K562 (cell line): ENCODE measurements around the gene OR56B4. TPM values are rescaled to one million over a fixed set of nuclear protein-coding genes. Genes with fewer than 3 reads are reported as not detected.

Experiments
- ATAC-seq: fragments of 200-7000 bp; cut with Tn5 transposase; 3 replicates; pipeline ENCODE4 v1.9.1; 2020; ENCODE audit warnings: moderate library complexity
- BruUV-seq: library from RNA; stranded (reverse); fragments of 400-500 nt; replicated peaks from 2 replicates; lab custom pipeline; 2021; lab: Mats Ljungman, UMichigan
- CTCF ChIA-PET: fragments of 300-600 bp; formaldehyde crosslinking; extraction: SDS; loops from one replicate; lab custom pipeline; 2021; ENCODE audit warnings: low intra/inter-chr PET ratio; lab: Yijun Ruan, JAX
- POLR2A ChIA-PET: fragments of 300-600, 350-650 bp; sonication (Branson Sonifier 250); formaldehyde crosslinking; extraction: SDS; loops from one replicate; lab custom pipeline; 2021; ENCODE audit warnings: antibody characterized with exemption, inconsistent platforms; lab: Yijun Ruan, JAX
- DNase-seq, 4 experiments: peaks; one replicate each; pipeline versions ENCODE4 v3.0.0 to v3.0.0-alpha.2; 2011 to 2018; ENCODE audit warnings: low spot score in 3 of 4, mixed read lengths in 3 of 4; ENCODE audit errors: extremely low read depth in 1 of 4
- FAIRE-seq: peaks from 2 replicates; lab custom pipeline; 2011; peaks lifted over from hg19 to GRCh38; lab: Jason Lieb, UNC
- H2AFZ ChIP-seq: 2 replicates; pipeline ENCODE4 v1.6.0; 2011; ENCODE audit warnings: low read depth, low read length, control low read depth, inconsistent platforms
- H3K27ac ChIP-seq: fragments of 200-600 bp; 3 replicates; pipeline ENCODE4 v1.8.0; 2011; ENCODE audit warnings: low read depth, mild to moderate bottlenecking, control low read depth, inconsistent platforms, low read length, moderate library complexity, mixed read lengths; ENCODE audit errors: extremely low read depth
- H3K27me3 ChIP-seq, 2 experiments: fragments of 300-600 bp in 1 of 2; 2 replicates in 1 of 2; 3 replicates in 1 of 2; pipeline versions ENCODE4 v1.6.0 to v1.8.0; 2011; ENCODE audit warnings: inconsistent platforms in 2 of 2, low read length in 2 of 2, mild to moderate bottlenecking in 1 of 2, mixed read lengths in 1 of 2, moderate library complexity in 1 of 2; ENCODE audit not compliant: control insufficient read depth in 2 of 2, insufficient read depth in 2 of 2
- H3K36me3 ChIP-seq: fragments of 300-600 bp; 3 replicates; pipeline ENCODE4 v1.8.0; 2011; ENCODE audit warnings: mild to moderate bottlenecking, low read length, inconsistent platforms; ENCODE audit not compliant: control insufficient read depth, insufficient read depth
- H3K4me1 ChIP-seq, 2 experiments: fragments of 200-600 bp in 1 of 2; replicated peaks in 1 of 2; 2 replicates in 1 of 2; 3 replicates in 1 of 2; pipeline versions ENCODE4 v1.5.1 to v1.8.0; 2011; ENCODE audit warnings: inconsistent platforms in 2 of 2, low read length in 2 of 2, mild to moderate bottlenecking in 1 of 2, mixed read lengths in 1 of 2, moderate library complexity in 1 of 2; ENCODE audit not compliant: control insufficient read depth in 2 of 2, insufficient read depth in 2 of 2
- H3K4me2 ChIP-seq: 2 replicates; pipeline ENCODE4 v1.6.1; 2011; ENCODE audit warnings: low read length, control low read depth, inconsistent platforms, mixed read lengths; ENCODE audit not compliant: insufficient read depth
- H3K4me3 ChIP-seq: fragments of 200-600 bp; sonication (generic), shearing (Covaris generic); 2 replicates; pipeline ENCODE4 v1.5.1; 2016; ENCODE audit warnings: control low read depth, inconsistent platforms
- H3K79me2 ChIP-seq: fragments of 200-600 bp; 3 replicates; pipeline ENCODE4 v1.8.0; 2011; ENCODE audit warnings: low read length, inconsistent platforms; ENCODE audit not compliant: control insufficient read depth, insufficient read depth
- H3K9ac ChIP-seq, 2 experiments: 2 replicates each; pipeline versions ENCODE4 v1.6.0 to v1.6.1; 2011; ENCODE audit warnings: low read depth in 2 of 2, low read length in 2 of 2, control low read depth in 1 of 2, inconsistent platforms in 1 of 2, mild to moderate bottlenecking in 1 of 2, mixed read lengths in 1 of 2; ENCODE audit not compliant: insufficient read depth in 1 of 2
- H3K9me1 ChIP-seq: one replicate; pipeline ENCODE4 v1.6.0; 2011; ENCODE audit warnings: inconsistent platforms, mild to moderate bottlenecking, low read length, moderate library complexity; ENCODE audit not compliant: control insufficient read depth, insufficient read depth
- H3K9me3 ChIP-seq: replicated peaks from 2 replicates; pipeline ENCODE4 v1.5.1; 2011; ENCODE audit warnings: low read depth, low read length, inconsistent platforms; ENCODE audit not compliant: control insufficient read depth, insufficient read depth
- H4K20me1 ChIP-seq: replicated peaks from 2 replicates; pipeline ENCODE4 v1.6.1; 2011; ENCODE audit warnings: low read length, inconsistent platforms, mixed read lengths; ENCODE audit not compliant: control insufficient read depth, insufficient read depth
- ARHGAP35 ChIP-seq: fragments of 450-650 bp; IDR thresholded peaks from 2 replicates; pipeline ENCODE4 v1.6.1; 2018; ENCODE audit not compliant: partially characterized antibody
- ILF3 ChIP-seq: fragments of 450-650 bp; IDR thresholded peaks from 2 replicates; pipeline ENCODE4 v1.6.1; 2018; ENCODE audit warnings: antibody characterized with exemption, mild to moderate bottlenecking, moderate library complexity, borderline replicate concordance
- JUNB ChIP-seq: fragments of 450-650 bp; formaldehyde crosslinking; conservative IDR thresholded peaks from 2 replicates; pipeline ENCODE4 v1.4.0; 2020; ENCODE audit warnings: mild to moderate bottlenecking
- KLF6 ChIP-seq: fragments of 250-450 bp; sonication (Bioruptor Pico); IDR thresholded peaks from 2 replicates; pipeline ENCODE4 v1.4.0; 2020; ENCODE audit warnings: mild to moderate bottlenecking, moderate library complexity, borderline replicate concordance
- MCM2 ChIP-seq: fragments of 450-650 bp; IDR thresholded peaks from 2 replicates; pipeline ENCODE4 v1.6.1; 2017; ENCODE audit warnings: low read depth, mild to moderate bottlenecking
- MTA2 ChIP-seq: fragments of 450-650 bp; IDR thresholded peaks from 2 replicates; pipeline ENCODE4 v1.6.1; 2016; ENCODE audit warnings: low read depth
- TCF7 ChIP-seq: sonication (generic); IDR thresholded peaks from 2 replicates; pipeline ENCODE4 v1.6.1; 2016; ENCODE audit warnings: antibody characterized with exemption, borderline replicate concordance
- ZNF184 ChIP-seq: sonication (generic); formaldehyde crosslinking; IDR thresholded peaks from 2 replicates; pipeline ENCODE4 v1.5.0; 2020; ENCODE audit warnings: missing genetic modification reagents
- WGBS: fragments of 100-300 bp; shearing (Covaris generic); methylation state at CpG from one replicate; pipeline ENCODE4 v1.1.6; 2016; ENCODE audit warnings: low coverage, mixed read lengths; ENCODE audit not compliant: insufficient coverage; ENCODE audit errors: missing lambda C conversion rate; 5-methylcytosine and 5-hydroxymethylcytosine counted together
- in situ Hi-C: fragments of 300-500 bp; cut with MboI; formaldehyde crosslinking; loops from 4 replicates; pipeline ENCODE4 v1.15.0; 2018; ENCODE audit warnings: inconsistent platforms, mixed read lengths
- intact Hi-C: fragments of 100-400 bp; cut with micrococcal nuclease; formaldehyde crosslinking; loops from 2 replicates; pipeline ENCODE4 v1.14.2; 2022
- polyA plus RNA-seq, 8 experiments: library from polyadenylated mRNA; depleted of rRNA in 4 of 8; stranded (reverse) in 5 of 8; unstranded in 3 of 8; fragments of >200 nt; fragmentation: Nextera tagmentation in 2 of 8; fragmentation: Illumina TruSeq in 1 of 8; extraction: Ambion mirVana in 2 of 8; extraction: Trizol in 1 of 8; gene quantifications; 2 replicates each; pipeline versions ENCODE4 v1.2.1 to v1.2.3, GENCODE V29; 2011 to 2014; ENCODE audit warnings: inconsistent platforms in 1 of 8, missing spikeins in 1 of 8
- total RNA-seq, 7 experiments: library from RNA; depleted of rRNA in 6 of 7; stranded (reverse); fragments of >200 nt in 6 of 7; fragmentation: Illumina TruSeq in 2 of 7; extraction: Trizol in 2 of 7; gene quantifications; 2 replicates each; pipeline versions ENCODE4 v1.2.1 to v1.2.3, GENCODE V29; 2011 to 2021; ENCODE audit warnings: low replicate concordance in 1 of 7
- TF ChIP-seq, protein P1 (sequence below): fragments of 200-800 bp; sonication (Bioruptor generic); IDR thresholded peaks from 2 replicates; pipeline ENCODE4 v1.6.1; 2016; ENCODE audit warnings: missing genetic modification characterization, missing compliant biosample characterization
- TF ChIP-seq, protein P2 (sequence below): fragments of 450-650 bp; formaldehyde crosslinking; IDR thresholded peaks from 2 replicates; pipeline ENCODE4 v1.4.0; 2022; ENCODE audit warnings: missing genetic modification characterization

The OR56B4 gene
- total and polyA plus RNA-seq, 9 of the 15 experiments (the other 6 are each of a cell fraction or from before 2014, with no cell fraction given) = 0.07 TPM; not detected in 8

DNA sequence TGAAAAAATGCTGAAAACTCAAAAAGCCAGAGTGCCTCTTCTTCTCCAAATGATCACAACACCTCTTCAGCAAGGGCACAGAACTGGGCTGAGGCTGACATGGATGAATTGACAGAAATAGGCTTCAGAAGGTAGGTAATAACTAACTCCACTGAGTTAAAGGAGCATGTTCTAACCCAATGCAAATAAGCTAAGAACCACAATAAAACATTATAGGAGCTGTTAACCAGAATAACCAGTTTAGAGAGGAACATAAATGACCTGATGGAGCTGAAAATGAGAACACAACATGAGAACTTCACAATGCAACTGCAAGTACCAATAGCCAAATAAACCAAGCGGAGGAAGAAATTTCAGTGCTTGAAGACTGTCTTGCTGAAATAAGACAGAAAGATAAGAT, 9.2 kb downstream of the OR56B4 start:
- BruUV-seq = no TSS peak
- Histone ChIP-seq H3K9me3 (no peaks in the 10 kb centered on the region), H3K79me2 (no peaks in the 10 kb centered on the region), H3K36me3 (no peaks in the 10 kb centered on the region), H3K9ac (no peak overlapping the region), H3K27me3 (no peaks in the 10 kb centered on the region), H3K4me3 (no peak overlapping the region), H3K9me1 (no peaks in the 10 kb centered on the region), H2AFZ (no peak overlapping the region), H4K20me1 (no peaks in the 10 kb centered on the region), H3K4me2 (no peak overlapping the region), H3K27ac (no peak overlapping the region), H3K4me1 (no peaks in the 10 kb centered on the region)
- in situ Hi-C loops (no loop called here), intact Hi-C loops (no loop called here)
- WGBS = 0% methylated on average over 1 of the region's 1 CpG
- ATAC-seq = no peak
- no peak for DNase-seq
- POLR2A ChIA-PET = interaction anchor here (1.0 kb wide), 1 partner anchor 19 kb away, joined by 3 read pairs; no protein-coding TSS in a partner anchor
- no peak for TF ChIP-seq ILF3
- no peak for TF ChIP-seq ARHGAP35
- TF ChIP-seq JUNB (CRISPR knock-in tag) = no peak
- TF ChIP-seq MCM2 = no peak
- TF ChIP-seq, protein P1, sequence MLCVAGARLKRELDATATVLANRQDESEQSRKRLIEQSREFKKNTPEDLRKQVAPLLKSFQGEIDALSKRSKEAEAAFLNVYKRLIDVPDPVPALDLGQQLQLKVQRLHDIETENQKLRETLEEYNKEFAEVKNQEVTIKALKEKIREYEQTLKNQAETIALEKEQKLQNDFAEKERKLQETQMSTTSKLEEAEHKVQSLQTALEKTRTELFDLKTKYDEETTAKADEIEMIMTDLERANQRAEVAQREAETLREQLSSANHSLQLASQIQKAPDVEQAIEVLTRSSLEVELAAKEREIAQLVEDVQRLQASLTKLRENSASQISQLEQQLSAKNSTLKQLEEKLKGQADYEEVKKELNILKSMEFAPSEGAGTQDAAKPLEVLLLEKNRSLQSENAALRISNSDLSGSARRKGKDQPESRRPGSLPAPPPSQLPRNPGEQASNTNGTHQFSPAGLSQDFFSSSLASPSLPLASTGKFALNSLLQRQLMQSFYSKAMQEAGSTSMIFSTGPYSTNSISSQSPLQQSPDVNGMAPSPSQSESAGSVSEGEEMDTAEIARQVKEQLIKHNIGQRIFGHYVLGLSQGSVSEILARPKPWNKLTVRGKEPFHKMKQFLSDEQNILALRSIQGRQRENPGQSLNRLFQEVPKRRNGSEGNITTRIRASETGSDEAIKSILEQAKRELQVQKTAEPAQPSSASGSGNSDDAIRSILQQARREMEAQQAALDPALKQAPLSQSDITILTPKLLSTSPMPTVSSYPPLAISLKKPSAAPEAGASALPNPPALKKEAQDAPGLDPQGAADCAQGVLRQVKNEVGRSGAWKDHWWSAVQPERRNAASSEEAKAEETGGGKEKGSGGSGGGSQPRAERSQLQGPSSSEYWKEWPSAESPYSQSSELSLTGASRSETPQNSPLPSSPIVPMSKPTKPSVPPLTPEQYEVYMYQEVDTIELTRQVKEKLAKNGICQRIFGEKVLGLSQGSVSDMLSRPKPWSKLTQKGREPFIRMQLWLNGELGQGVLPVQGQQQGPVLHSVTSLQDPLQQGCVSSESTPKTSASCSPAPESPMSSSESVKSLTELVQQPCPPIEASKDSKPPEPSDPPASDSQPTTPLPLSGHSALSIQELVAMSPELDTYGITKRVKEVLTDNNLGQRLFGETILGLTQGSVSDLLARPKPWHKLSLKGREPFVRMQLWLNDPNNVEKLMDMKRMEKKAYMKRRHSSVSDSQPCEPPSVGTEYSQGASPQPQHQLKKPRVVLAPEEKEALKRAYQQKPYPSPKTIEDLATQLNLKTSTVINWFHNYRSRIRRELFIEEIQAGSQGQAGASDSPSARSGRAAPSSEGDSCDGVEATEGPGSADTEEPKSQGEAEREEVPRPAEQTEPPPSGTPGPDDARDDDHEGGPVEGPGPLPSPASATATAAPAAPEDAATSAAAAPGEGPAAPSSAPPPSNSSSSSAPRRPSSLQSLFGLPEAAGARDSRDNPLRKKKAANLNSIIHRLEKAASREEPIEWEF (CRISPR knock-in tag) = no peak
- TF ChIP-seq MTA2 = no peak
- TF ChIP-seq KLF6 = no peak
- TF ChIP-seq, protein P2, sequence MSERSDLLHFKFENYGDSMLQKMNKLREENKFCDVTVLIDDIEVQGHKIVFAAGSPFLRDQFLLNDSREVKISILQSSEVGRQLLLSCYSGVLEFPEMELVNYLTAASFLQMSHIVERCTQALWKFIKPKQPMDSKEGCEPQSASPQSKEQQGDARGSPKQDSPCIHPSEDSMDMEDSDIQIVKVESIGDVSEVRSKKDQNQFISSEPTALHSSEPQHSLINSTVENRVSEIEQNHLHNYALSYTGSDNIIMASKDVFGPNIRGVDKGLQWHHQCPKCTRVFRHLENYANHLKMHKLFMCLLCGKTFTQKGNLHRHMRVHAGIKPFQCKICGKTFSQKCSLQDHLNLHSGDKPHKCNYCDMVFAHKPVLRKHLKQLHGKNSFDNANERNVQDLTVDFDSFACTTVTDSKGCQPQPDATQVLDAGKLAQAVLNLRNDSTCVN (CRISPR knock-in tag) = no peak
- TF ChIP-seq ZNF184 (CRISPR knock-in tag) = no peak
- no peak for TF ChIP-seq TCF7
- CTCF ChIA-PET = no interaction called here
- FAIRE-seq = no peak
